Parathyroid adenoma (tissue), 2 donors: ENCODE measurements around the gene FBLN5.

Source experiments
- H2AFZ ChIP-seq: fragments of 300-600 bp; sonication (generic); one replicate; pipeline ENCODE4 v1.7.0; 2017; ENCODE audit warnings: antibody characterized with exemption, mild to moderate bottlenecking
- H3K27ac ChIP-seq: fragments of 300-600 bp; sonication (generic); one replicate; pipeline ENCODE4 v1.7.0; 2017
- H3K27me3 ChIP-seq: fragments of 300-600 bp; sonication (generic); one replicate; pipeline ENCODE4 v1.7.0; 2017; ENCODE audit warnings: low read length; ENCODE audit not compliant: control insufficient read depth, insufficient read depth
- H3K36me3 ChIP-seq: fragments of 300-600 bp; sonication (generic); one replicate; pipeline ENCODE4 v1.7.0; 2017; ENCODE audit warnings: low read length; ENCODE audit not compliant: control insufficient read depth, insufficient read depth
- H3K4me1 ChIP-seq: fragments of 300-600 bp; sonication (generic); one replicate; pipeline ENCODE4 v1.7.0; 2017; ENCODE audit warnings: control low read depth
- H3K4me2 ChIP-seq: fragments of 300-600 bp; sonication (generic); one replicate; pipeline ENCODE4 v1.7.0; 2017; ENCODE audit warnings: low read length
- H3K4me3 ChIP-seq: fragments of 300-600 bp; sonication (generic); one replicate; pipeline ENCODE4 v1.7.0; 2017; ENCODE audit warnings: low read depth, low read length
- H3K79me2 ChIP-seq: fragments of 300-600 bp; sonication (generic); one replicate; pipeline ENCODE4 v1.7.0; 2017; ENCODE audit warnings: control low read depth
- H3K9ac ChIP-seq: fragments of 300-600 bp; sonication (generic); one replicate; pipeline ENCODE4 v1.7.0; 2017; ENCODE audit warnings: mild to moderate bottlenecking
- H3K9me3 ChIP-seq: fragments of 300-600 bp; sonication (generic); one replicate; pipeline ENCODE4 v1.7.0; 2017; ENCODE audit warnings: low read length; ENCODE audit not compliant: control insufficient read depth
- CTCF ChIP-seq: fragments of 300-600 bp; sonication (generic); IDR thresholded peaks from one replicate; pipeline ENCODE4 v1.7.0; 2017; ENCODE audit warnings: antibody characterized with exemption, mild to moderate bottlenecking
- donor health status: primary hyperparathyroidism.

FBLN5 gene

GRCh38 chr14:91925001-91925726 lies 22.3 kb downstream of the FBLN5 start:
- Histone ChIP-seq H3K9me3 (no peaks in the 10 kb centered on the region), H2AFZ (no peak overlapping the region), H3K4me2 (no peak overlapping the region), H3K27ac (no peak overlapping the region), H3K79me2 (no peaks in the 10 kb centered on the region), H3K36me3 (no peaks in the 10 kb centered on the region), H3K4me3 (no peak overlapping the region), H3K27me3 (no peaks in the 10 kb centered on the region), H3K9ac (no peak overlapping the region), H3K4me1 (peaks cover 6% of the 10 kb centered on the region)
- TF ChIP-seq CTCF: no peak

GRCh38 chr14:91920526-91920925 lies 27.0 kb downstream of the FBLN5 start:
- no peak overlapping the region for H2AFZ ChIP-seq
- H3K36me3 ChIP-seq: no peaks in the 10 kb centered on the region
- H3K4me2 ChIP-seq: no peak overlapping the region
- no peaks in the 10 kb centered on the region for H3K27me3 ChIP-seq
- H3K79me2 ChIP-seq: no peaks in the 10 kb centered on the region
- no peak overlapping the region for H3K4me3 ChIP-seq
- no peaks in the 10 kb centered on the region for H3K9me3 ChIP-seq
- peaks cover 9% of the 10 kb centered on the region for H3K4me1 ChIP-seq
- no peak for TF ChIP-seq CTCF
- H3K27ac ChIP-seq: no peak overlapping the region
- H3K9ac ChIP-seq: no peak overlapping the region

- no peak for TF ChIP-seq CTCF
- Histone ChIP-seq H2AFZ (no peak overlapping the region), H3K27ac (no peak overlapping the region)
Observed at GRCh38 chr14:91919814-91920213, 27.7 kb downstream of the FBLN5 start.

GRCh38 chr14:91918186-91918883 lies 29.2 kb downstream of the FBLN5 start:
- H3K4me1 ChIP-seq: peaks cover 9% of the 10 kb centered on the region

More at GRCh38 chr14:91919814-91920213, 27.7 kb downstream of the FBLN5 start:
- Histone ChIP-seq H3K9me3 (no peaks in the 10 kb centered on the region), H3K4me2 (no peak overlapping the region), H3K4me3 (no peak overlapping the region), H3K27me3 (no peaks in the 10 kb centered on the region), H3K79me2 (no peaks in the 10 kb centered on the region), H3K9ac (no peak overlapping the region), H3K36me3 (no peaks in the 10 kb centered on the region), H3K4me1 (peaks cover 9% of the 10 kb centered on the region)

More at GRCh38 chr14:91918186-91918883, 29.2 kb downstream of the FBLN5 start:
- H3K36me3 ChIP-seq: no peaks in the 10 kb centered on the region
- no peak overlapping the region for H3K4me3 ChIP-seq
- no peaks in the 10 kb centered on the region for H3K27me3 ChIP-seq
- H3K9me3 ChIP-seq: no peaks in the 10 kb centered on the region
- no peak overlapping the region for H3K9ac ChIP-seq
- H3K27ac ChIP-seq: no peak overlapping the region
- H3K4me2 ChIP-seq: no peak overlapping the region
- no peak for TF ChIP-seq CTCF
- H3K79me2 ChIP-seq: no peaks in the 10 kb centered on the region
- no peak overlapping the region for H2AFZ ChIP-seq
